ENCODE results near the gene ARHGAP12.

DNA sequence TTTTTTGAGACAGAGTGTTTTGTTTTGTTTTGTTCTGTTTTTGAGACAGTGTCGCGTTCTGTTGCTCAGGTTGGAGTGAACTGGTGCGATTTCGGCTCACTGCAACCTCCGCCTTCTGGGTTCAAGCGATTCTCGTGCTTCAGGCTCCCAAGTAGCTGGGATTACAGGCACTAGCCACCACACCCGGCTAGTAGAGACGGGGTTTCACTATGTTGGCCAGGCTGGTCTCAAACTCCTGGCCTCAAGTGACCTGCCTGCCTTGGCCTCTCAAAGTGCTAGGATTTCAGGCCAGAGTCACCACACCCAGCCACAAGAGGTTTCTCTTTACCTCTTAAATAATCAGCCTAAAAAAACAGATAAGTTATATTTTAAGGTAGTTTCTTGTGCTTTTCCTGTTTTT, 8.7 kb upstream of the ARHGAP12 start:
- TF ChIP-seq CTCF (IDR thresholded peaks at IDR 0.05; ENCODE audit: extremely low read depth in 1 of 2, insufficient read depth in 1 of 2, low read depth in 1 of 2, low read length in 2 of 2) (no peak), POLR2A (IDR thresholded peaks at IDR 0.05; ENCODE audit: low read depth, low read length) (no peak), POLR2AphosphoS5 (IDR thresholded peaks at IDR 0.05; ENCODE audit: insufficient read depth, low read depth, low read length) (no peak), JUN (IDR thresholded peaks at IDR 0.05; ENCODE audit: borderline replicate concordance, insufficient read depth, insufficient read length, low read depth) (no peak), MYC (IDR thresholded peaks at IDR 0.05; ENCODE audit: low read depth, low read length) (no peak), EZH2 (IDR thresholded peaks at IDR 0.05; ENCODE audit: borderline replicate concordance, low read depth, low read length, severe bottlenecking) (no peak), FOS (IDR thresholded peaks at IDR 0.05; ENCODE audit: borderline replicate concordance, insufficient read depth, low read length) (no peak)

All from endothelial cell of umbilical vein (primary cell).